ENCODE results near the gene RUVBL1.
"Not testable (repeated sequence)": the region's sequence is repeated elsewhere in the genome, so short reads cannot be mapped to it uniquely, and the experiment has no call there.

The RUVBL1 gene

GRCh38 chr3:128123538-128124368 lies at the start of gene RUVBL1:
Gene RUVBL1, minus strand, starts transcription at chr3:128123812. Its CDS starts 88 bp downstream, at chr3:128123724.
- DNase-seq (ENCODE audit: low read depth in 1 of 2, low spot score in 1 of 2), result peak; percentile 92 to 98

DNA sequence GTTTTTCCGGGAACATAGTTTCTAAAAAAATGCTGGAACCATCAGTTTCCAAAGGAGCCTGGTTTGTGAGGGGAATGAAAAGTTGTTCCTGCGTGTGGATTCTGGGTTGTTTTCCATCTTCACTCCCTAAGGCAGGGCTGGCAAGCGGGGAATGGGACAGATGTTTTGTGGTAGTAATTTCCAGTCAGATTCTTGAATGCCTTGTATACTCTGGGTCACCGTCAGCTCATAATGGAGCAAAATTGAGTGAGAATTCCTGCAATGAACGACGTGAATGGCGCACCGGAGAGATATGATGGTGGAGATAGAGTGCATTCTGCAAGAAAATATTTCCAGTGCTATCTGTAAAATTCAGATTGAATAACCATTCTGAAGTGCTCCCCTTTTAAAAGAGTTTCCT lies 49.6 kb upstream of the RUVBL1 start:
- DNase-seq (ENCODE audit: low read depth in 1 of 2, low spot score in 1 of 2), result no peak

DNA sequence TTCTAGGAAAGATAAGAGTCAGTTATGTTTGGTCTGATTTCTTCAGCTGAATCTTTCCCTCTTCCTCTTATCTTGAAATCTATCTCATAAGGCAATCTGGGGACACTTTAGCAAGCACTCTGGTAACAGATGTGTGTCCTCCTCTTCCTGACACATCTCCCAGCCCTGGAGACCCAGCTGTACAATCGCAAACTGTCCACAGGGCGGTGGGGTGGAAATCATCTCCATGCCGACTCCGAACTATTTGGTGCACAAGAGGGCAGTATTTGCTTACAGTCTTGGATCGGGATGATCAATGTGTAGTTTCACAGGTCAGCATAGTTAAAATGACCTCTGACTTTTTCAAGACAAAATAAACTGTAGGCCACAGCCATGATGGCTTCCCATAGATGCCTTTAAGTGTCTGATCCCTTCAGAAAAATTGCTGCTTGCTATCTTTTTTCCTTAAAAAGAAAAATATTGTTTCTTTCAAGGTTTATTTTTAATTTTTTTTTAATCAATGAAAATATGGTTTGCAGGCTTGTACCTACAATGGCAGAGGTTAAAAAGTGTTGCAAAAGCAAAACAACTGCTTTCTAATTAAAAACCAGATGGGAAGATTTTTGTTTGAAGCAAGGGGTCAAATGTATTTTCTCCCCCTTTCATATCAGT lies 47.4 kb upstream of the RUVBL1 start:
- no peak for DNase-seq (ENCODE audit: low read depth in 1 of 2, low spot score in 1 of 2)

DNA sequence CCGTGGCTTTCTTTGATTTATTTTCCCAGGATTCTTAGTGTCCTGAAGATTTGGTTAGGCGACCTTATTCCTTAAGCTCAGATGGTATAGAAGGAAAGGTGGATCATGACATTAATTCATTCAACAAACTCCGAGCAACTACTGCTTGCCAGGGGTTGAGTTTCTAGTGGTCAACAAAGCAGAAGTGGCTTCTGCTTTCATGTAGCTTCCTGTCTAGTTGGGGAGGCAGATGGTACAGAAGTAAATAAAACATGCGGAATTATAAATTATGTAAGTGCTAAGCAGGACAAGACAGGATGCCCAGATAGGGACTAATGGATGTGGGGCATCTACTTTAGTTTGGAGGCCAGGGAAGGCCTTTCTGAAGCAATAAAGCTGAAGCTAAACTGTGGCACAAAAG lies 45.2 kb upstream of the RUVBL1 start:
- DNase-seq (ENCODE audit: low read depth in 1 of 2, low spot score in 1 of 2), result no peak

- no peak for DNase-seq (ENCODE audit: low read depth in 1 of 2, low spot score in 1 of 2)
Observed at GRCh38 chr3:128167973-128168674, 44.5 kb upstream of the RUVBL1 start.

GRCh38 chr3:128167646-128167972 lies 44.0 kb upstream of the RUVBL1 start:
- DNase-seq (ENCODE audit: low read depth in 1 of 2, low spot score in 1 of 2), result no peak

DNA sequence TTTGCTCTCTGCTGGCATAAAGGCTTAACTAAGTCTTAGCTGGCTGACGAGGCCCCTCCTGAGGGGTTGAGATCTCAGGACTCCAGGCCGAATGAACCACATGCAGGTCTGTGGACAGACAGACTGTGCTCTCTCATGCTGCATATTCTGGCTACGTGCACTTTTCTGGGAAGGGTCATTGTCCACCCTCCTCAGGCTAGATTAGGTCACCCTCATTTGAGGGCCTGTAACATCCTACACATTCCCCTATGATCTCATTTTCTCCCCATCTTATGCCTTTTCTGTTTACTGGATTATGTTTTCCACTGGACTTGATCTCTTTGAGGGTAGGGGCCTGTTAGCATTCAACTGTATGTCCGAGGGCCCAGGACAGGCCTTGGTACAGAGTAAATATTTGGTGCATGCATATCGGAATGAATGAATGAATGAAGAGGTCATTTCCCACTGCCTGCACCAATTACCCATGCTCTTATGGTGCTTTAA lies 43.4 kb upstream of the RUVBL1 start:
- no peak for DNase-seq (ENCODE audit: low read depth in 1 of 2, low spot score in 1 of 2)

- no peak for DNase-seq (ENCODE audit: low read depth in 1 of 2, low spot score in 1 of 2)
Observed at GRCh38 chr3:128163432-128163831, 39.8 kb upstream of the RUVBL1 start.

DNA sequence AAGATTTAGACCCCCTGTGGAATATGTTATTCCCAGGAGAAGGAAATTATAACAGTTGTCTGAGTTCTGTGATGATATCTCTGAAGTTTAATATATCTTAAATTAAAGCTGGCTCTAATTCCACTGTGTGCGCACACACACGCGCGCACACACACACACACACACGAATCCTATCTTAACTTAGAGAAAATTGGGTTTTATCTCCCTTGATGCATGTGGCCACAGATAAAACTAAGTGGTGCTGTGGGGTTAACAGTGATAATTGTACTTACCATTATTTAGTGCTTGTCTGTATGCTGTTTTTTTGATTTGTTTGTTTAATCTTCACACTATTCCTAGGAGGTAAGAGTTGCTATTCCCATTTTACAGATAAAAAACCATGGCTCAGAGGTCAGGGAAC lies 37.0 kb upstream of the RUVBL1 start:
- DNase-seq (ENCODE audit: low read depth in 1 of 2, low spot score in 1 of 2), result no peak

- DNase-seq (ENCODE audit: low read depth in 1 of 2, low spot score in 1 of 2), result no peak
Observed at GRCh38 chr3:128155616-128156360, 32.2 kb upstream of the RUVBL1 start.

DNA sequence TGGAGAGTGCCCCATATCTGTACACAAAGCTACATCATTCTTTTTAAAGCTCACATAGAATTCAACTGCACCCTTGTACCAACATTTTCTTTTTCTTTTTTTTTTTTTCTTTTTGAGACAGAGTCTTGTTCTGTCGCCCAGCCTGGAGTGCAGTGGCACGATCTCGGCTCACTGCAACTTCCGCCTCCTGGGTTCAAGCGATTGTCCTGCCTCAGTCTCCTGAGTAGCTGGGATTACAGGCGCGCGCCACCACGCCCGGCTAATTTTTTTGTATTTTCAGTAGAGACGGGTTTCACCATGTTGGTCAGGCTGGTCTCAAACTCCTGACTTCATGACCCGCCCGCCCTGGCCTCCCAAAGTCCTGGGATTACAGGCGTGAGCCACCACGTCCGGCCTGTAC lies 30.7 kb upstream of the RUVBL1 start:
- not testable (repeated sequence) for DNase-seq (ENCODE audit: low read depth in 1 of 2, low spot score in 1 of 2)

DNA sequence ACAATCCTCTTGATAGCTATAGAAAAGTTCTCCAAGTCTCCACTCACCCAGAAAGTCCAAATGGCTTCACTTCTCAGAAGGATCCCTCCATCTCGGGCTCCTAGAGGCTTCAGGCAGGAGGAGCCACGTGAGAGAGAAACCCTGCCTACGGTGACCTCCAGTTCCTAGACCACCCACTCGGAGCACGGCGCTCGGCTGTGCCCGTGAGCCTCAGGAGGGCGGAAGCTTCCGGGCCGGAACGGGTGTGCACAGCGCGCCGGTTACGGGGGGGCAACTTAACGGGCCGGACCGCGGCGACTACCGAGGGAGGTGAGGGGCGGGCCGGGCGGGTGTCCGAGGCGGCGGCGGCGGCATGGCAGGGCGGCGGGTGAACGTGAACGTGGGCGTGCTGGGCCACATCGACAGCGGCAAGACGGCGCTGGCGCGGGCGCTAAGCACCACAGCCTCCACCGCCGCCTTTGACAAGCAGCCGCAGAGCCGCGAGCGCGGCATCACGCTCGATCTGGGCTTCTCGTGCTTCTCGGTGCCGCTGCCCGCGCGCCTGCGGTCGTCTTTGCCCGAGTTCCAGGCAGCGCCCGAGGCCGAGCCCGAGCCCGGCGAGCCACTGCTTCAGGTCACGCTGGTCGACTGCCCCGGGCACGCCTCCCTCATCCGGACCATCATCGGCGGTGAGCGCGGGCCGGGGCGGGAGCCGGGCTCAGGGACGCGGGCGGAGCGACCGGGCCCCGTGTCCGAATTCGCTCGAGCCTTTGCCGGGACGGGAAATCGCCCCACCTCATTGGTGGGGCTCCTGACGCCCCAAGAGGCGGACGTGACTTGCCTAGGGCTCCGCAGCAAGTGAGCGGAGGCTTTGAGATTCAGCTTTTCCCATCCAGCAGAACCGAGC lies 29.8 kb upstream of the RUVBL1 start, which contains the start of gene EEFSEC:
EEFSEC (plus strand) TSS at position 326 of the 886 bp plus-strand sequence; CDS start at position 353, 27 bp downstream.
- peak; percentile 84 for DNase-seq (ENCODE audit: low read depth in 1 of 2, low spot score in 1 of 2)

DNA sequence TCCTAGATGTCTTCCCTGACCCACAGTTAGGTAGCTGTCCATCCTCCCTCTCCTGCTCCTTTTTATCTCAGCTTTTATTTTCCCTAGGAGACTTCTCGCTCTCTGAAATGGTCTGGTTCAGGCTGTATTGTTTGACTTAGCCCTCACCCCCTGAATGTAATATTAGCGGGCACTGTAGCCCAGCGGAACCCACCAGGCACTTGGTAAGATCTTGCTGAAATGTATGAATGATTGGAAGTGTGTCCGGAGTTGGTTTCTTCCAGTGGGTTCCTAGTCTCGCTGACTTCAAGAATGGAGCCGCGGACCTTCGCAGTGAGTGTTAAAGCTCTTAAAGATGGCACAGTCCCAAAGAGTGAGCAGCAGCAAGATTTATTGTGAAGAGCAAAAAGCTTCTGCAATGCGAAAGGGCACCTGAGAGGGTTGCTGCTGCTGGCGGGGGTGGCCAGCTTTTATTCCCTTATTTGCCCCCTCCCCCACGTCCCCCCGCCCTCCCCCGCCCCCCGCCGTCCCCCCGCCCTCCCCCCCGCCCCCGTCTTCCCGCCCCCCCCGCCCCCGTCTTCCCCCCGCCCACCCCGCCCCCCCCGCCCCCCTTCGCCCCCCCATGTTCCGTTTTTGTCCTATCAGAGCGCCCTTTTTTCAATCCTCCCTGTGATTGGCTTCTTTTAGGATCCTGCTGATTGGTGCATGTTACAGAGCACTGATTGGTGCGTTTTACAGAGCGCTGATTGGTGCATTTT lies 29.0 kb upstream of the RUVBL1 start:
- DNase-seq (ENCODE audit: low read depth in 1 of 2, low spot score in 1 of 2), result no peak

- DNase-seq (ENCODE audit: low read depth in 1 of 2, low spot score in 1 of 2), result no peak
Observed at GRCh38 chr3:128151758-128152274, 28.2 kb upstream of the RUVBL1 start.

- no peak for DNase-seq (ENCODE audit: low read depth in 1 of 2, low spot score in 1 of 2)
Observed at GRCh38 chr3:128149650-128150049, 26.0 kb upstream of the RUVBL1 start.

DNA sequence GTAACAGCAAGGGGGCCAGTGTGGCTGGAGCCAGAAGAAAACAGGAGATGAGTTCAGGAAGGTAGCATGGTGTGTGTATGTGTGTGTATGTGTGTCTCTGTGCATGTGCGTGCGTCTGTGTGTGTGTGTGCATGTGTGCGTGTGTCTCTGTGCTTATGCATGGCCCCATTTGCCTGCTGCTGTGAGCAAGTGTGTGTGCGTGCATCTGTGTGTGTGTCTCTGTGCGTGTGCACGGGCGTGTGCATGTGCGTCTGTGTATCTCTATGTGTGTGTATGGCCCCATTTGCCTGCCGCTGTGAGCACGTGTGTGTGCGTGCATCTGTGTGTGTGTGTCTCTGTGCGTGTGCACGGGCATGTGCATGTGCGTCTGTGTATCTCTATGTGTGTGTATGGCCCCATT lies 22.6 kb upstream of the RUVBL1 start:
- DNase-seq (ENCODE audit: low read depth in 1 of 2, low spot score in 1 of 2), result no peak

DNA sequence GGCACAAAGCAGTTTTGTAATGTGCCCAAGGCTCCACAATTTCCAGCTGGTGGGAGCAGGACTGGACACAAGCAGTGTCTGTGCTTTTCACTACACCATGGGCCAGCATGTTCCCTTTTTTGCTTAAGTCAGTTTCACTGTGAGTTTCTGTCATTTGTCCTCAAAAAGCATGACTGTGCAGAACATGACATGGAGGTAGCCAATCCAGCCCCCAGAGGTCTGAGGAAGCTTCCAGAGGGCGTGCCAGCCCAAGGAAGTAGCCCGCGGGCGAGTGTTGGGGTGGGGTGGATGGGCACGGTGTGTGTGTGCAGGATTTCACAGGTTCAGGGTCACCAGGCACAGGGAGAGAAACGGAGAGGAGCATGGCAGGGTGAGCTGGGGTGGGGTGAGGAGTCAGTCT lies 21.7 kb upstream of the RUVBL1 start:
- DNase-seq (ENCODE audit: low read depth in 1 of 2, low spot score in 1 of 2), result no peak

GRCh38 chr3:128144512-128145187 lies 21.0 kb upstream of the RUVBL1 start:
- no peak for DNase-seq (ENCODE audit: low read depth in 1 of 2, low spot score in 1 of 2)

DNA sequence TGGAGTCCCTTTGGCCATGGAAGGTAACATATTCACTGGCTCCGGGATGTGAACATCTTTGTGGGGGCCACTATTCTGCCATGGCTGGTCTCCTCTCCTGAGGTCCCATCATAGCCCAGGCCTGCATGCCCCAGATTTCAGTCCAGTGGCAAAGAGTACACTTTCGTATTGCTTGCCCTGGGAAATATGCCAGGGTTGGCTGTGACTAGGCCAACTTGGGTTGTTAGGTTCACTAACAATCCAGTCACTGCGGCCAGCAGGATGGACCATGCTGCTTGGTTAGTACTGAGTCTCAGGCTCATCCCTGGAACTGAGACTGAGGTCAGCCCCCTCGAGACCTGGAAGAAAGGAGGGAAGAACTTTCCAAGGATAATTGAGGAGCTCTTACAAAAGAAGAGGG lies 19.9 kb upstream of the RUVBL1 start:
- no peak for DNase-seq (ENCODE audit: low read depth in 1 of 2, low spot score in 1 of 2)
